DND-41 (cell line): ENCODE measurements around the gene AKAP6.

Source experiments
- ATAC-seq: fragments of 200-7000 bp; cut with Tn5 transposase; 3 replicates; pipeline ENCODE4 v1.9.1; 2021; ENCODE audit warnings: low read depth; ENCODE audit not compliant: insufficient read depth
- DNase-seq: peaks from one replicate; pipeline ENCODE4 v3.0.0-alpha.2; 2020
- H2AFZ ChIP-seq: 2 replicates; pipeline ENCODE4 v1.6.0; 2012; ENCODE audit warnings: low read depth, low read length
- H3K27ac ChIP-seq: 2 replicates; pipeline ENCODE4 v1.5.1; 2012; ENCODE audit warnings: low read length, inconsistent platforms
- H3K27me3 ChIP-seq: fragments of 200-600 bp; sonication (generic); 2 replicates; pipeline ENCODE4 v1.6.0; 2012; ENCODE audit warnings: low read length, mild to moderate bottlenecking, inconsistent platforms; ENCODE audit not compliant: insufficient read depth, poor library complexity
- H3K36me3 ChIP-seq: 2 replicates; pipeline ENCODE4 v1.5.1; 2012; ENCODE audit warnings: low read length, inconsistent platforms; ENCODE audit not compliant: insufficient read depth
- H3K4me1 ChIP-seq: 2 replicates; pipeline ENCODE4 v1.5.1; 2012; ENCODE audit warnings: mild to moderate bottlenecking, low read length; ENCODE audit not compliant: insufficient read depth
- H3K4me2 ChIP-seq: 2 replicates; pipeline ENCODE4 v1.6.0; 2012; ENCODE audit warnings: mild to moderate bottlenecking, moderate library complexity, low read length, inconsistent platforms; ENCODE audit not compliant: insufficient read depth
- H3K4me3 ChIP-seq, 2 experiments: fragments of 200-600 bp in 1 of 2; shearing (Covaris generic) in 1 of 2; 2 replicates each; pipeline ENCODE4 v1.5.1; 2012 to 2016; ENCODE audit warnings: inconsistent platforms in 2 of 2, low read length in 2 of 2, mild to moderate bottlenecking in 2 of 2, low read depth in 1 of 2, moderate library complexity in 1 of 2
- H3K79me2 ChIP-seq: 2 replicates; pipeline ENCODE4 v1.6.0; 2012; ENCODE audit warnings: low read length, inconsistent platforms; ENCODE audit not compliant: insufficient read depth
- H3K9ac ChIP-seq: 2 replicates; pipeline ENCODE4 v1.6.0; 2012; ENCODE audit warnings: low read depth, mild to moderate bottlenecking, inconsistent platforms, low read length, moderate library complexity
- H3K9me3 ChIP-seq: 2 replicates; pipeline ENCODE4 v1.5.1; 2012; ENCODE audit warnings: low read length, moderate library complexity, mild to moderate bottlenecking, inconsistent platforms; ENCODE audit not compliant: insufficient read depth, severe bottlenecking
- H4K20me1 ChIP-seq: 2 replicates; pipeline ENCODE4 v1.6.0; 2012; ENCODE audit warnings: low read length; ENCODE audit not compliant: insufficient read depth
- CTCF ChIP-seq: IDR thresholded peaks from 2 replicates; pipeline ENCODE4 v1.5.1; 2012; ENCODE audit warnings: borderline replicate concordance, low read length, moderate library complexity, mild to moderate bottlenecking; ENCODE audit not compliant: poor library complexity, severe bottlenecking; ENCODE audit errors: extremely low read depth
- EZH2 ChIP-seq: IDR thresholded peaks from 3 replicates; pipeline ENCODE4 v1.6.1; 2012; ENCODE audit warnings: borderline replicate concordance, low read depth, mild to moderate bottlenecking, moderate library complexity, low read length, inconsistent platforms; ENCODE audit not compliant: severe bottlenecking

Gene AKAP6

GRCh38 chr14:32728526-32728925 is 399.4 kb downstream of the AKAP6 start:
- DNase-seq (no peak), ATAC-seq (no peak)
- Histone ChIP-seq H3K27me3 (no peaks in the 10 kb centered on the region), H3K79me2 (no peaks in the 10 kb centered on the region), H3K9me3 (no peaks in the 10 kb centered on the region), H3K4me1 (no peaks in the 10 kb centered on the region), H2AFZ (no peak overlapping the region), H3K4me2 (no peak overlapping the region), H3K36me3 (no peaks in the 10 kb centered on the region), H4K20me1 (no peaks in the 10 kb centered on the region), H3K27ac (no peak overlapping the region), H3K4me3 (no peak overlapping the region), H3K9ac (no peak overlapping the region)
- TF ChIP-seq EZH2 = no peak
- TF ChIP-seq CTCF = no peak

GRCh38 chr14:32728976-32729375 is 399.9 kb downstream of the AKAP6 start:
- no peak for ATAC-seq
- no peak for DNase-seq
- Histone ChIP-seq H2AFZ (no peak overlapping the region), H3K9me3 (no peaks in the 10 kb centered on the region), H3K27ac (no peak overlapping the region), H3K4me3 (no peak overlapping the region), H3K4me2 (no peak overlapping the region), H3K27me3 (no peaks in the 10 kb centered on the region), H3K79me2 (no peaks in the 10 kb centered on the region), H3K4me1 (no peaks in the 10 kb centered on the region), H3K36me3 (no peaks in the 10 kb centered on the region), H4K20me1 (no peaks in the 10 kb centered on the region), H3K9ac (no peak overlapping the region)
- no peak for TF ChIP-seq CTCF
- TF ChIP-seq EZH2 = no peak

- no peak overlapping the region for H3K4me3 ChIP-seq
- no peak overlapping the region for H2AFZ ChIP-seq
- DNase-seq (no peak), ATAC-seq (no peak)
- no peaks in the 10 kb centered on the region for H3K36me3 ChIP-seq
- TF ChIP-seq CTCF = no peak
- no peak for TF ChIP-seq EZH2
- no peaks in the 10 kb centered on the region for H4K20me1 ChIP-seq
- no peaks in the 10 kb centered on the region for H3K4me1 ChIP-seq
- no peak overlapping the region for H3K4me2 ChIP-seq
- no peaks in the 10 kb centered on the region for H3K27me3 ChIP-seq
- H3K9ac ChIP-seq = no peak overlapping the region
- no peak overlapping the region for H3K27ac ChIP-seq
- no peaks in the 10 kb centered on the region for H3K9me3 ChIP-seq
- H3K79me2 ChIP-seq = no peaks in the 10 kb centered on the region
Observed at GRCh38 chr14:32731249-32731648, 402.2 kb downstream of the AKAP6 start.

- Histone ChIP-seq H3K4me3 (no peak overlapping the region), H3K79me2 (no peaks in the 10 kb centered on the region), H3K9ac (no peak overlapping the region), H3K36me3 (no peaks in the 10 kb centered on the region), H3K4me2 (no peak overlapping the region), H4K20me1 (no peaks in the 10 kb centered on the region), H3K27ac (no peak overlapping the region), H3K9me3 (no peaks in the 10 kb centered on the region), H2AFZ (no peak overlapping the region), H3K27me3 (no peaks in the 10 kb centered on the region), H3K4me1 (no peaks in the 10 kb centered on the region)
- ATAC-seq (no peak), DNase-seq (no peak)
- TF ChIP-seq CTCF = no peak
- no peak for TF ChIP-seq EZH2
Observed at GRCh38 chr14:32733015-32733414, 403.9 kb downstream of the AKAP6 start.
